GM12878 (cell line): ENCODE results near the gene HIVEP3. TPM values are rescaled to one million over a fixed set of nuclear protein-coding genes. Genes with fewer than 3 reads are reported as not detected.

Source experiments
- ATAC-seq: fragments of 200-7000 bp; cut with Tn5 transposase; 3 replicates; pipeline ENCODE4 v1.9.1; 2020; ENCODE audit warnings: mild to moderate bottlenecking, moderate library complexity
- BruUV-seq: library from RNA; stranded (reverse); fragments of 400-500 nt; replicated peaks from 2 replicates; lab custom pipeline; 2021; lab: Mats Ljungman, UMichigan
- CTCF ChIA-PET: fragments of 300-600 bp; sonication (Branson Sonifier 250); formaldehyde crosslinking; extraction: SDS; loops from one replicate; lab custom pipeline; 2021; ENCODE audit warnings: inconsistent platforms; lab: Yijun Ruan, JAX
- POLR2A ChIA-PET: fragments of 350-600 bp; formaldehyde crosslinking; extraction: SDS; loops from one replicate; lab custom pipeline; 2021; ENCODE audit warnings: inconsistent platforms; lab: Charles Lee
- RAD21 ChIA-PET: fragments of 300-600 bp; sonication (Branson Sonifier 250); formaldehyde crosslinking; loops from one replicate; lab custom pipeline; 2023; ENCODE audit warnings: antibody characterized with exemption; ENCODE audit not compliant: unreplicated experiment; lab: Charles Lee
- SMC1A ChIA-PET: fragments of 300-600 bp; sonication (Branson Sonifier 250); formaldehyde crosslinking; loops from one replicate; lab custom pipeline; 2023; ENCODE audit not compliant: unreplicated experiment, uncharacterized antibody; lab: Charles Lee
- DNase-seq: peaks from one replicate; pipeline ENCODE4 v3.0.0-alpha.2; 2011; ENCODE audit warnings: low read depth, low spot score
- FAIRE-seq: peaks from 3 replicates; lab custom pipeline; 2011; peaks lifted over from hg19 to GRCh38; lab: Jason Lieb, UNC
- H2AFZ ChIP-seq: 2 replicates; pipeline ENCODE4 v1.6.0; 2011; ENCODE audit warnings: low read depth, low read length, control low read depth; ENCODE audit not compliant: control insufficient read depth
- H3K27ac ChIP-seq: 2 replicates; pipeline ENCODE4 v1.5.1; 2011; ENCODE audit warnings: control low read depth; ENCODE audit not compliant: control insufficient read depth, insufficient read depth
- H3K27me3 ChIP-seq, 2 experiments: replicated peaks in 1 of 2; 2 replicates each; pipeline versions ENCODE4 v1.6.0 to v1.6.1; 2011; ENCODE audit warnings: low read length in 1 of 2; ENCODE audit not compliant: control insufficient read depth in 2 of 2, insufficient read depth in 2 of 2
- H3K36me3 ChIP-seq, 2 experiments: 2 replicates each; pipeline ENCODE4 v1.5.1; 2011; ENCODE audit warnings: low read length in 1 of 2; ENCODE audit not compliant: control insufficient read depth in 2 of 2, insufficient read depth in 2 of 2
- H3K4me1 ChIP-seq: 2 replicates; pipeline ENCODE4 v1.6.1; 2011; ENCODE audit warnings: mild to moderate bottlenecking, low read length, moderate library complexity, mixed read lengths; ENCODE audit not compliant: control insufficient read depth, insufficient read depth
- H3K4me2 ChIP-seq: 2 replicates; pipeline ENCODE4 v1.6.0; 2011; ENCODE audit warnings: control low read depth; ENCODE audit not compliant: control insufficient read depth, insufficient read depth
- H3K4me3 ChIP-seq: fragments of 200-600 bp; sonication (generic); 2 replicates; pipeline ENCODE4 v1.5.1; 2016
- H3K79me2 ChIP-seq: 2 replicates; pipeline ENCODE4 v1.6.0; 2011; ENCODE audit warnings: low read length; ENCODE audit not compliant: control insufficient read depth, insufficient read depth
- H3K9ac ChIP-seq: 2 replicates; pipeline ENCODE4 v1.8.0; 2011; ENCODE audit warnings: low read length, control low read depth, mixed read lengths; ENCODE audit not compliant: control insufficient read depth, insufficient read depth
- H3K9me3 ChIP-seq: replicated peaks from 3 replicates; pipeline ENCODE4 v1.5.1; 2011; ENCODE audit warnings: mild to moderate bottlenecking, low read length; ENCODE audit not compliant: control insufficient read depth, insufficient read depth
- H4K20me1 ChIP-seq: 2 replicates; pipeline ENCODE4 v1.6.0; 2011; ENCODE audit not compliant: control insufficient read depth, insufficient read depth
- E4F1 ChIP-seq: fragments of 450-650 bp; IDR thresholded peaks from 2 replicates; pipeline ENCODE4 v1.6.1; 2018; ENCODE audit warnings: borderline replicate concordance, mild to moderate bottlenecking; ENCODE audit not compliant: partially characterized antibody
- LARP7 ChIP-seq: fragments of 450-650 bp; IDR thresholded peaks from 2 replicates; pipeline ENCODE4 v1.6.1; 2017; ENCODE audit warnings: mild to moderate bottlenecking
- MTA2 ChIP-seq: fragments of 450-650 bp; IDR thresholded peaks from 2 replicates; pipeline ENCODE4 v1.6.1; 2016; ENCODE audit warnings: low read depth, mild to moderate bottlenecking, moderate library complexity
- MYB ChIP-seq: fragments of 150-350 bp; IDR thresholded peaks from 2 replicates; pipeline ENCODE4 v1.6.1; 2014; ENCODE audit warnings: mild to moderate bottlenecking, low read depth, low read length, borderline replicate concordance
- PML ChIP-seq: IDR thresholded peaks from 2 replicates; pipeline ENCODE4 v1.6.1; 2012; ENCODE audit warnings: low read length, inconsistent platforms
- RCOR1 ChIP-seq: conservative IDR thresholded peaks from 2 replicates; pipeline ENCODE4 v1.6.1; 2012; ENCODE audit warnings: low read depth, low read length, improper control_type of control experiment
- RELB ChIP-seq: fragments of 450-650 bp; IDR thresholded peaks from 2 replicates; pipeline ENCODE4 v1.6.1; 2017; ENCODE audit warnings: low read depth, mild to moderate bottlenecking, moderate library complexity
- SMARCA5 ChIP-seq: fragments of 450-650 bp; IDR thresholded peaks from 2 replicates; pipeline ENCODE4 v1.6.1; 2017; ENCODE audit warnings: mild to moderate bottlenecking
- SPI1 ChIP-seq: IDR thresholded peaks from 2 replicates; pipeline ENCODE4 v1.6.1; 2011; ENCODE audit warnings: low read depth, mild to moderate bottlenecking, low read length, moderate library complexity, borderline replicate concordance; ENCODE audit not compliant: insufficient read depth
- SREBF2 ChIP-seq: IDR thresholded peaks from 2 replicates; pipeline ENCODE4 v1.6.1; 2012; ENCODE audit warnings: mild to moderate bottlenecking, low read length
- STAT1 ChIP-seq: fragments of 450-650 bp; conservative IDR thresholded peaks from 2 replicates; pipeline ENCODE4 v1.6.1; 2014; ENCODE audit warnings: antibody characterized with exemption, mild to moderate bottlenecking
- TCF7 ChIP-seq: IDR thresholded peaks from 2 replicates; pipeline ENCODE4 v1.6.1; 2014; ENCODE audit warnings: antibody characterized with exemption, borderline replicate concordance
- USF1 ChIP-seq: IDR thresholded peaks from 2 replicates; pipeline ENCODE4 v1.6.1; 2011; ENCODE audit warnings: borderline replicate concordance, low read depth, mild to moderate bottlenecking, moderate library complexity, mixed read lengths, low read length; ENCODE audit not compliant: insufficient read depth; ENCODE audit errors: extremely low read length
- YBX1 ChIP-seq: fragments of 450-650 bp; IDR thresholded peaks from 2 replicates; pipeline ENCODE4 v1.6.1; 2016; ENCODE audit warnings: antibody characterized with exemption
- ZZZ3 ChIP-seq: IDR thresholded peaks from 2 replicates; pipeline ENCODE4 v1.6.1; 2011; ENCODE audit warnings: low read depth; ENCODE audit not compliant: control insufficient read depth, insufficient read length
- WGBS: methylation state at CpG from one replicate; pipeline ENCODE4 v1.1.6; 2016; ENCODE audit warnings: low lambda C conversion rate; ENCODE audit not compliant: insufficient replicate concordance, insufficient coverage; ENCODE audit errors: missing lambda C conversion rate; 5-methylcytosine and 5-hydroxymethylcytosine counted together
- in situ Hi-C: fragments of 300-500 bp; cut with MboI; formaldehyde crosslinking; loops from 9 replicates; pipeline ENCODE4 v1.14.3; 2018; ENCODE audit warnings: mixed read lengths
- intact Hi-C: fragments of 100-400 bp; cut with micrococcal nuclease; formaldehyde crosslinking; loops from one replicate; pipeline ENCODE4 v1.14.2; 2022; ENCODE audit not compliant: unreplicated experiment
- polyA plus RNA-seq, 11 experiments: library from polyadenylated mRNA; depleted of rRNA in 4 of 11; unstranded in 6 of 11; stranded (reverse) in 5 of 11; fragments of >200 nt; fragmentation: Nextera tagmentation in 4 of 11; fragmentation: Illumina TruSeq in 1 of 11; extraction: Ambion mirVana in 4 of 11; extraction: Trizol in 1 of 11; gene quantifications; 1 replicate in 1 of 11; 2 replicates in 10 of 11; pipeline versions ENCODE4 v1.2.1 to v1.2.3, GENCODE V29; 2011 to 2016; ENCODE audit warnings: inconsistent platforms in 2 of 11, missing spikeins in 2 of 11, low read depth in 1 of 11
- total RNA-seq, 4 experiments: library from RNA; depleted of rRNA in 3 of 4; stranded (reverse); fragments of >200 nt in 3 of 4; fragmentation: Illumina TruSeq in 1 of 4; extraction: Trizol in 1 of 4; gene quantifications; 2 replicates each; pipeline versions ENCODE4 v1.2.1 to v1.2.3, GENCODE V29; 2013 to 2021

HIVEP3 gene
- total and polyA plus RNA-seq, 10 of the 15 experiments (the other 5 are each of a cell fraction or from before 2014, with no cell fraction given): 1.8 to 13.6 (median 3.8) TPM

GRCh38 chr1:41535716-41536115 is 383.0 kb downstream of the HIVEP3 start:
- no peak for FAIRE-seq
- Histone ChIP-seq H3K4me1 (no peaks in the 10 kb centered on the region), H3K9ac (no peak overlapping the region)
- 87% methylated on average over 5 of the region's 5 CpGs for WGBS
- POLR2A ChIA-PET: no interaction called here
- SMC1A ChIA-PET: interaction anchor here (0.9 kb wide), 1 partner anchor 38 kb away, joined by 3 read pairs; no protein-coding TSS in a partner anchor
- TF ChIP-seq SPI1: no peak
- no peak for TF ChIP-seq RELB
- TF ChIP-seq, all 136 proteins: peak for 0
- H3K79me2 ChIP-seq: no peaks in the 10 kb centered on the region
- no peaks in the 10 kb centered on the region for H4K20me1 ChIP-seq
- DNase-seq (no peak), ATAC-seq (no peak)
- H3K27me3 ChIP-seq: no peaks in the 10 kb centered on the region
- H3K4me3 ChIP-seq: no peak overlapping the region
- ChIA-PET RAD21 (no interaction called here), CTCF (no interaction called here)
- no TSS peak for BruUV-seq
- in situ Hi-C loops: no loop called here
- H3K9me3 ChIP-seq: no peaks in the 10 kb centered on the region; the same call in 2 of the 3 replicates
- H3K27ac ChIP-seq: no peak overlapping the region
- intact Hi-C loops: no loop called here
- H3K4me2 ChIP-seq: no peak overlapping the region
- no peaks in the 10 kb centered on the region for H3K36me3 ChIP-seq
- H2AFZ ChIP-seq: no peak overlapping the region

- Histone ChIP-seq H3K4me3 (no peak overlapping the region), H3K27ac (no peak overlapping the region), H3K79me2 (no peaks in the 10 kb centered on the region), H3K27me3 (no peaks in the 10 kb centered on the region), H3K4me2 (no peak overlapping the region), H2AFZ (no peak overlapping the region), H3K4me1 (no peaks in the 10 kb centered on the region), H4K20me1 (no peaks in the 10 kb centered on the region), H3K36me3 (no peaks in the 10 kb centered on the region), H3K9ac (no peak overlapping the region), H3K9me3 (no peaks in the 10 kb centered on the region; the same call in 2 of the 3 replicates)
- no TSS peak for BruUV-seq
- ChIA-PET POLR2A (no interaction called here), RAD21 (no interaction called here), CTCF (no interaction called here), SMC1A (no interaction called here)
- in situ Hi-C loops: no loop called here
- no peak for DNase-seq
- FAIRE-seq: no peak
- intact Hi-C loops: no loop called here
- 62% methylated on average over 6 of the region's 6 CpGs for WGBS
- ATAC-seq: no peak
- no peak for TF ChIP-seq USF1
- no peak for TF ChIP-seq MTA2
- TF ChIP-seq MYB: no peak
- no peak for TF ChIP-seq PML
- TF ChIP-seq LARP7: no peak
- no peak for TF ChIP-seq TCF7
- TF ChIP-seq YBX1: no peak
- no peak for TF ChIP-seq ZZZ3
- no peak for TF ChIP-seq STAT1
- no peak for TF ChIP-seq E4F1
- no peak for TF ChIP-seq SMARCA5
- TF ChIP-seq RCOR1: no peak
- TF ChIP-seq SREBF2: no peak
Observed at GRCh38 chr1:41535276-41535675, 383.4 kb downstream of the HIVEP3 start.
